H1 (cell line): ENCODE measurements around the gene HEXIM1. TPM values are rescaled to one million over a fixed set of nuclear protein-coding genes. Genes with fewer than 3 reads are reported as not detected.
A peak's percentile ranks its signal among the peaks of the same experiment; 100 is the strongest.

Source experiments
- CTCF ChIA-PET: fragments of 300-600 bp; sonication (Branson Sonifier 250); formaldehyde crosslinking; loops from one replicate; lab custom pipeline; 2021; ENCODE audit not compliant: partially characterized antibody; lab: Charles Lee
- POLR2A ChIA-PET: fragments of 300-600 bp; sonication (Branson Sonifier 250); formaldehyde crosslinking; loops from one replicate; lab custom pipeline; 2021; ENCODE audit warnings: inconsistent platforms; ENCODE audit not compliant: partially characterized antibody; lab: Charles Lee
- DNase-seq, 2 experiments: peaks; one replicate each; pipeline versions ENCODE4 v3.0.0 to v3.0.0-alpha.2; 2010 to 2022; ENCODE audit warnings: low spot score in 2 of 2, low read depth in 1 of 2, mixed read lengths in 1 of 2
- FAIRE-seq: peaks from 2 replicates; lab custom pipeline; 2011; peaks lifted over from hg19 to GRCh38; lab: Jason Lieb, UNC
- H2AFZ ChIP-seq: 2 replicates; pipeline ENCODE4 v1.8.1; 2012; ENCODE audit warnings: low read length, inconsistent platforms
- H2AK5ac ChIP-seq: 2 replicates; pipeline ENCODE4 v1.6.1; 2013; ENCODE audit warnings: low read depth, low read length
- H2BK120ac ChIP-seq: replicated peaks from 2 replicates; pipeline ENCODE3; 2013; ENCODE audit warnings: low read depth, low read length, inconsistent platforms
- H2BK12ac ChIP-seq: 2 replicates; pipeline ENCODE4 v1.6.1; 2013; ENCODE audit warnings: low read depth, low read length
- H2BK15ac ChIP-seq: 2 replicates; pipeline ENCODE4 v1.6.1; 2013; ENCODE audit warnings: low read length
- H2BK20ac ChIP-seq: 2 replicates; pipeline ENCODE4 v1.6.1; 2013; ENCODE audit warnings: low read length
- H2BK5ac ChIP-seq: 2 replicates; pipeline ENCODE4 v1.6.1; 2013; ENCODE audit warnings: low read depth, low read length
- H3K14ac ChIP-seq: 2 replicates; pipeline ENCODE4 v1.6.1; 2013; ENCODE audit warnings: inconsistent platforms; ENCODE audit not compliant: insufficient read length
- H3K18ac ChIP-seq: 2 replicates; pipeline ENCODE4 v1.6.1; 2013; ENCODE audit warnings: low read length; ENCODE audit errors: extremely low read depth
- H3K23ac ChIP-seq: 2 replicates; pipeline ENCODE4 v1.6.1; 2013; ENCODE audit warnings: inconsistent platforms; ENCODE audit not compliant: insufficient read length
- H3K23me2 ChIP-seq: 2 replicates; pipeline ENCODE4 v1.6.1; 2013; ENCODE audit warnings: low read depth, low read length
- H3K27ac ChIP-seq: 2 replicates; pipeline ENCODE4 v1.6.1; 2011; ENCODE audit warnings: low read depth, low read length, inconsistent platforms
- H3K27me3 ChIP-seq, 4 experiments: replicated peaks in 1 of 4; 1 replicate in 1 of 4; 2 replicates in 3 of 4; pipeline versions ENCODE4 v1.6.1 to v1.8.1; 2011 to 2013; ENCODE audit warnings: low read length in 3 of 4, mild to moderate bottlenecking in 3 of 4, inconsistent platforms in 2 of 4, mixed read lengths in 2 of 4, moderate library complexity in 1 of 4; ENCODE audit not compliant: control insufficient read depth in 3 of 4, insufficient read depth in 3 of 4; ENCODE audit errors: extremely low read depth in 1 of 4
- H3K36me3 ChIP-seq, 4 experiments: 2 replicates each; pipeline versions ENCODE4 v1.6.1 to v1.8.1; 2011 to 2013; ENCODE audit warnings: mild to moderate bottlenecking in 4 of 4, low read length in 3 of 4, moderate library complexity in 2 of 4, control low read depth in 1 of 4, inconsistent platforms in 1 of 4; ENCODE audit not compliant: insufficient read depth in 4 of 4, control insufficient read depth in 2 of 4
- H3K4ac ChIP-seq: replicated peaks from 2 replicates; pipeline ENCODE3; 2013; ENCODE audit warnings: low read length, low read depth, mixed read lengths, inconsistent platforms; ENCODE audit not compliant: insufficient read length
- H3K4me1 ChIP-seq, 4 experiments: replicated peaks in 1 of 4; 1 replicate in 1 of 4; 2 replicates in 3 of 4; pipeline versions ENCODE4 v1.6.1 to v1.8.1; 2011 to 2013; ENCODE audit warnings: low read length in 3 of 4, inconsistent platforms in 2 of 4, mixed read lengths in 1 of 4; ENCODE audit not compliant: insufficient read depth in 4 of 4, control insufficient read depth in 3 of 4
- H3K4me2 ChIP-seq, 2 experiments: 2 replicates each; pipeline versions ENCODE4 v1.6.1 to v1.8.1; 2011 to 2013; ENCODE audit warnings: low read depth in 2 of 2, low read length in 2 of 2, control low read depth in 1 of 2, inconsistent platforms in 1 of 2, mild to moderate bottlenecking in 1 of 2; ENCODE audit not compliant: insufficient read depth in 1 of 2
- H3K4me3 ChIP-seq, 4 experiments: fragments of 200-600, 300-600 bp in 1 of 4; sonication (generic), shearing (Covaris generic), sonication (Bioruptor Twin) in 1 of 4; 2 replicates each; pipeline versions ENCODE4 v1.5.1 to v1.8.1; 2011 to 2016; ENCODE audit warnings: low read length in 4 of 4, low read depth in 3 of 4, control low read depth in 2 of 4, inconsistent platforms in 2 of 4, mild to moderate bottlenecking in 2 of 4, mixed read lengths in 1 of 4, moderate library complexity in 1 of 4; ENCODE audit not compliant: insufficient read depth in 2 of 4; ENCODE audit errors: extremely low read depth in 1 of 4
- H3K56ac ChIP-seq: replicated peaks from 2 replicates; pipeline ENCODE3; 2013; ENCODE audit warnings: low read depth, mild to moderate bottlenecking, mixed read lengths, low read length, inconsistent platforms; ENCODE audit not compliant: insufficient read length
- H3K79me1 ChIP-seq: 2 replicates; pipeline ENCODE4 v1.6.1; 2013; ENCODE audit warnings: low read depth, low read length, control low read depth
- H3K79me2 ChIP-seq, 2 experiments: 2 replicates each; pipeline versions ENCODE4 v1.6.1 to v1.8.1; 2012 to 2013; ENCODE audit warnings: low read length in 2 of 2, mild to moderate bottlenecking in 2 of 2, inconsistent platforms in 1 of 2; ENCODE audit not compliant: insufficient read depth in 2 of 2, control insufficient read depth in 1 of 2
- H3K9ac ChIP-seq, 4 experiments: replicated peaks in 1 of 4; 1 replicate in 1 of 4; 2 replicates in 3 of 4; pipeline versions ENCODE4 v1.6.1 to v1.8.1; 2011 to 2013; ENCODE audit warnings: low read depth in 3 of 4, low read length in 3 of 4, control low read depth in 2 of 4, mild to moderate bottlenecking in 2 of 4, moderate library complexity in 2 of 4, inconsistent platforms in 1 of 4; ENCODE audit errors: extremely low read depth in 1 of 4
- H3K9me3 ChIP-seq, 2 experiments: 2 replicates each; pipeline versions ENCODE4 v1.6.1 to v1.8.1; 2012 to 2013; ENCODE audit warnings: mild to moderate bottlenecking in 2 of 2, moderate library complexity in 2 of 2, control low read depth in 1 of 2, inconsistent platforms in 1 of 2, low read depth in 1 of 2, low read length in 1 of 2, mixed read lengths in 1 of 2; ENCODE audit not compliant: insufficient read depth in 2 of 2
- H4K20me1 ChIP-seq, 2 experiments: replicated peaks in 1 of 2; 2 replicates each; pipeline versions ENCODE3 to v1.8.1; 2011 to 2013; ENCODE audit warnings: inconsistent platforms in 2 of 2, low read length in 2 of 2, mild to moderate bottlenecking in 1 of 2; ENCODE audit not compliant: insufficient read depth in 2 of 2, control insufficient read depth in 1 of 2
- H4K5ac ChIP-seq: 2 replicates; pipeline ENCODE4 v1.6.1; 2013; ENCODE audit warnings: low read length, low read depth, mixed read lengths, inconsistent platforms; ENCODE audit not compliant: insufficient read length
- H4K8ac ChIP-seq: 2 replicates; pipeline ENCODE4 v1.8.0; 2013; ENCODE audit warnings: mild to moderate bottlenecking, moderate library complexity, low read length, inconsistent platforms; ENCODE audit not compliant: insufficient read depth; ENCODE audit errors: extremely low read depth
- H4K91ac ChIP-seq: replicated peaks from 2 replicates; pipeline ENCODE3; 2013; ENCODE audit warnings: low read length, mixed read lengths, inconsistent platforms; ENCODE audit not compliant: insufficient read length
- ATF3 ChIP-seq: IDR thresholded peaks from 2 replicates; pipeline ENCODE4 v1.6.1; 2011; ENCODE audit warnings: low read depth, mild to moderate bottlenecking, low read length; ENCODE audit not compliant: insufficient read depth
- BRCA1 ChIP-seq: IDR thresholded peaks from 2 replicates; pipeline ENCODE4 v1.6.1; 2012; ENCODE audit warnings: low read depth, low read length, improper control_type of control experiment
- CBX5 ChIP-seq: fragments of 300-800, 300-1000 bp; sonication (generic); IDR thresholded peaks from 2 replicates; pipeline ENCODE4 v1.7.1; 2016; ENCODE audit warnings: antibody characterized with exemption, low read length, low read depth
- EGR1 ChIP-seq: IDR thresholded peaks from 2 replicates; pipeline ENCODE4 v1.6.1; 2011; ENCODE audit warnings: low read depth, low read length, borderline replicate concordance
- EP300 ChIP-seq, 2 experiments: IDR thresholded peaks; 1 replicate in 1 of 2; 2 replicates in 1 of 2; pipeline ENCODE4 v1.6.1; 2011 to 2012; ENCODE audit warnings: low read depth in 2 of 2, low read length in 2 of 2, mild to moderate bottlenecking in 2 of 2, borderline replicate concordance in 1 of 2, inconsistent platforms in 1 of 2, moderate library complexity in 1 of 2
- KDM5A ChIP-seq: fragments of 200-600 bp; IDR thresholded peaks from 2 replicates; pipeline ENCODE4 v1.7.1; 2012; ENCODE audit warnings: mild to moderate bottlenecking, low read length, inconsistent platforms, mixed read lengths
- POLR2AphosphoS5 ChIP-seq: IDR thresholded peaks from 2 replicates; pipeline ENCODE4 v1.6.1; 2011; ENCODE audit warnings: low read depth, low read length
- RBBP5 ChIP-seq: IDR thresholded peaks from 2 replicates; pipeline ENCODE4 v1.7.1; 2012; ENCODE audit warnings: low read depth, mild to moderate bottlenecking, inconsistent platforms, low read length, moderate library complexity, borderline replicate concordance
- RXRA ChIP-seq: IDR thresholded peaks from 2 replicates; pipeline ENCODE4 v1.6.1; 2011; ENCODE audit warnings: low read depth, mild to moderate bottlenecking, low read length, moderate library complexity; ENCODE audit not compliant: insufficient read depth
- SIN3A ChIP-seq, 2 experiments: IDR thresholded peaks in 1 of 2; conservative IDR thresholded peaks in 1 of 2; 2 replicates each; pipeline ENCODE4 v1.6.1; 2011 to 2012; ENCODE audit warnings: low read length in 2 of 2, improper control_type of control experiment in 1 of 2, low read depth in 1 of 2, mild to moderate bottlenecking in 1 of 2
- SIRT6 ChIP-seq: IDR thresholded peaks from one replicate; pipeline ENCODE4 v1.7.1; 2012; ENCODE audit warnings: low read length, inconsistent platforms
- SUZ12 ChIP-seq: fragments of 200-600 bp; sonication (generic); IDR thresholded peaks from 2 replicates; pipeline ENCODE4 v1.6.1; 2012; ENCODE audit warnings: mild to moderate bottlenecking, inconsistent platforms, low read length, moderate library complexity, mixed read lengths
- TEAD4 ChIP-seq: IDR thresholded peaks from 2 replicates; pipeline ENCODE4 v1.6.1; 2012; ENCODE audit warnings: low read depth, low read length, inconsistent platforms, mixed read lengths
- WGBS, 2 experiments: shearing (Covaris generic) in 1 of 2; methylation state at CpG; one replicate each; pipeline versions ENCODE4 v1.1.6 to v1.1.7; 2013 to 2015; ENCODE audit warnings: low lambda C conversion rate in 2 of 2, mixed read lengths in 2 of 2, inconsistent platforms in 1 of 2, low coverage in 1 of 2, missing lambda C conversion rate in 1 of 2; ENCODE audit not compliant: insufficient replicate concordance in 2 of 2, insufficient coverage in 1 of 2, insufficient read length in 1 of 2; ENCODE audit errors: extremely low coverage in 1 of 2, missing lambda C conversion rate in 1 of 2; 5-methylcytosine and 5-hydroxymethylcytosine counted together
- polyA plus RNA-seq, 7 experiments: library from polyadenylated mRNA; depleted of rRNA in 3 of 7; stranded (reverse) in 5 of 7; unstranded in 2 of 7; fragments of >200 nt in 5 of 7; fragments of 200-250 nt in 2 of 7; gene quantifications; 1 replicate in 5 of 7; 2 replicates in 1 of 7; 4 replicates in 1 of 7; pipeline versions ENCODE4 v1.2.1 to v1.2.3, GENCODE V29; 2011 to 2013; ENCODE audit warnings: missing spikeins in 2 of 7, mixed read lengths in 2 of 7
- total RNA-seq: library from RNA; stranded (reverse); fragmentation: NEBNext Ultra II Directional; extraction: Animal tissue kit (Norgen Biotek cat#: 25700); gene quantifications from 2 replicates; pipeline ENCODE4 v1.2.1, GENCODE V29; 2021

The HEXIM1 gene
- total and polyA plus RNA-seq, 2 of the 8 experiments (the other 6 are each of a cell fraction or from before 2014, with no cell fraction given): 9.1 to 38.3 TPM

GRCh38 chr17:45146592-45146889 lies 1.7 kb upstream of the HEXIM1 start:
- no peak overlapping the region for H3K56ac ChIP-seq
- CTCF ChIA-PET: interaction anchor here (0.8 to 9.4 kb wide), 3 partner anchors 12 to 52 kb away, joined by 3 to 187 read pairs (median 29); partner anchors contain the start of gene ACBD4
- peak overlapping the region; percentile 85 for H2AK5ac ChIP-seq
- H3K23me2 ChIP-seq: peaks cover 22% of the 10 kb centered on the region
- no peak overlapping the region for H3K18ac ChIP-seq
- peaks cover 3% of the 10 kb centered on the region; the same call in 1 of the 2 replicates for H3K79me1 ChIP-seq
- DNase-seq: no peak
- POLR2A ChIA-PET: interaction anchor here (0.9 to 20.3 kb wide), 4 partner anchors 14 to 255 kb away, joined by 3 to 1076 read pairs (median 192); partner anchors contain the start of genes ACBD4, HEXIM2 and PLCD3
- H3K23ac ChIP-seq: no peak overlapping the region
- H3K4ac ChIP-seq: no peak overlapping the region
- H2BK12ac ChIP-seq: peak overlapping the region; percentile 60
- 88% methylated on average over 4 of the region's 4 CpGs; no CpG with 5 or more reads in 1 of the 2 experiments for WGBS, 2 experiments
- peak overlapping the region; percentile 68 to 70 for H3K4me2 ChIP-seq
- peak overlapping the region; percentile 32 for H4K91ac ChIP-seq
- peak overlapping the region in 2 of 4 experiments; percentile 69 to 93; a peak in 5 of 8 replicates for H3K4me3 ChIP-seq
- H2BK120ac ChIP-seq: no peak overlapping the region
- no peak overlapping the region for H2BK20ac ChIP-seq
- no peak overlapping the region for H2AFZ ChIP-seq
- no peak overlapping the region for H3K9ac ChIP-seq
- H3K9me3 ChIP-seq: no peaks in the 10 kb centered on the region
- H2BK5ac ChIP-seq: peak overlapping the region; percentile 96; the same call in 1 of the 2 replicates
- peaks cover 2 to 10% of the 10 kb centered on the region in 2 experiments for H4K20me1 ChIP-seq
- H3K14ac ChIP-seq: no peak overlapping the region
- H4K8ac ChIP-seq: no peak overlapping the region
- no peaks in the 10 kb centered on the region for H3K36me3 ChIP-seq
- peak overlapping the region; percentile 72; the same call in 1 of the 2 replicates for H2BK15ac ChIP-seq
- FAIRE-seq: no peak
- no peaks in the 10 kb centered on the region for H3K27me3 ChIP-seq
- no peak overlapping the region for H4K5ac ChIP-seq
- peaks cover 0 to 21% of the 10 kb centered on the region in 2 experiments; a peak in 2 of 4 replicates for H3K79me2 ChIP-seq
- H3K27ac ChIP-seq: no peak overlapping the region
- peaks cover 3 to 23% (median 19%) of the 10 kb centered on the region in 4 experiments for H3K4me1 ChIP-seq
- TF ChIP-seq POLR2AphosphoS5 (no peak), RBBP5 (no peak), ATF3 (no peak), KDM5A (no peak), CBX5 (no peak), SIRT6 (no peak), EGR1 (no peak), RXRA (no peak), BRCA1 (no peak), EP300 (IDR thresholded peaks at IDR 0.05; ENCODE audit: borderline replicate concordance in 1 of 2, low read depth in 2 of 2, low read length in 2 of 2) (no peak), SUZ12 (no peak), TEAD4 (no peak), SIN3A (conservative IDR thresholded peaks at IDR 0.05 in 1 of 2, IDR thresholded peaks at IDR 0.05 in 1 of 2; ENCODE audit: low read depth in 1 of 2, low read length in 2 of 2) (no peak)
